Raji (cell line): ENCODE results near the gene CIB1.

Experiments used
- POLR2A ChIP-seq: IDR thresholded peaks from 2 replicates; pipeline ENCODE4 v1.6.1; 2011; ENCODE audit warnings: low read depth, low read length, control low read depth; ENCODE audit not compliant: insufficient read depth

The CIB1 gene

DNA sequence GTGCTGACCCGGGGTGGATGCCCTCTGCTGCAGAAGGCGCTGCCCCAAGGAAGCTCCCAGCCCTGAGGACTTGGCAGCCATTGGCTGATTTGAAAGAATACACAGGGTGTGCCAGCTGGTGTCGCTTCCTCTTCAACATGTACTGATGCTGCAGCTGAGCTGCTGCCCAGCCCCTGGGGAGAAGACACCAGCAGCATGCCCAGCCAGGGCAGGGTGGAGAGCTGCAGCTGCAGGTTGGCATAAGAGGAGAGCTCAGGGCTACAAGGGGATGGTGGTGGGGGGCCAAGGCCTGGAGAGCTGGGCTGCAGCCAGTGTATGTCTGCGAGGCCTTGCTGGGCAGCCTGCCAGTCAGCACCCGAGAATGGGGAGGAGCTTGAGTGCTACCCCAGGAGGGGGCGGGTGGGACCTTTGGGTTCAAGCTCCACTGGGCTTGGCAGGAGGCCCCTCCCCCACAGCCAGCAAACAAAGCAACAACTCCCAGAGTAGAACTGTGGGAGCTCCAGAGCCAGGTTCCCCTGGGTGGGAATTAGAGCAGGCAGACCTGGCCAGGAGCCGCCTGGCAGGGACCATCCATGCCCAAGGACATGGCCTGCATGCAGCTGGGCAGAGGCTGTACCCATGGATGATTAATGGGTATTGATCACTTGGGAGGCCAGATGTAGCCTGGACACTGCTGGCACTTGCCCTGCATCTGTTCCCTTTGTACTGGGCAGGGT, 41.8 kb downstream of the CIB1 start:
- peak; percentile 66 for TF ChIP-seq POLR2A

DNA sequence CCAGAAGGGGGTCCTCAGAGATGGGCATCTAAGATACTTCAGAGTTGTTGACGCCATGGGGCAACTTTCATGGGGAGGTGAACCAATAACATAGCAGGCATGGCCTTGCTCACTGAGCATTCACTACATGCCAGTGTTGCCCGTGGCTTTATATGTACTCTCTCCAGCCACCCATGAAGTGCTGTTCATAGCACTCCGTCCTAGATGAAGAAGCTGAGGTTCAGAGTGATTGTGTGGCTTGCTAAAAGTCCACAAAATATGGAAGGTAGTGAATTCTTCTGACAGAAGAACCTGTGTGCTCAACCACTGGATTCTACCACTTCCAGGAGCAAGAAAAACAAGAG, 42.4 kb downstream of the CIB1 start:
- no peak for TF ChIP-seq POLR2A

DNA sequence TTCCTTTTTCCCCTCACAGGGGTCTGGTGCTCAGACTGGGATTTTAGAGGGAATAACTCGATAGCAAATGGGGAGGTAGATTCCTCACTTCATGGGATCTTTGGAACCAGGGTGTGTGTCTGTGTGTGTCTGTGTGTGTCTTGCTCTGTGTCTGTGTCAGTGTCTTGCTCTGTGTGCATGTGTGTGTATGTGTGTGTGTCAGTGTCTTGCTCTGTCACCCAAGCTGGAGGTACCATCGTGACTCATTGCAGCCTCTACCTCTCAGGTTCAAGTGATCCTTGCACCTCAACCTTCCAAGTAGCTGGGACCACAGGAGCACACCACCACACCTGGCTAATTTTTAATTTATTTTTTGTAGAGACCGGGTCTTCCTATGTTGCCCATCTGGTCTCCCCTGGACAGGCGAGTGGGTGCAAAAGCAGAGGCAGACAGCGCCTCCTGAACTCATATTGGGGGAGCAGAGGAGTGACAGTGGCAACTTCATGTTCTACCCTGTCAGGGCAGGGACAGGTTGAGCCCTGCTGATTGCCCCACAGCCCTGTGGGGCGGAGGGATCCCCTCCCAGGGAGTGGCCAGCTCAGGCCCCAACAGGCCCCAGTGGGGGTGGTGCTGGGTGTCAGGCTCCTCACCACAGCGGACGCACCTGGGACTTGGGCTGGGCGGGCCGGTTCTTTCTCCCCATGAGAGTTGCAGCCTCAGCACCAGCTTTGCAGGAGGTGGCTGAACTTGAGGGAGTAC, 43.0 kb downstream of the CIB1 start:
- peak; percentile 61 for TF ChIP-seq POLR2A

DNA sequence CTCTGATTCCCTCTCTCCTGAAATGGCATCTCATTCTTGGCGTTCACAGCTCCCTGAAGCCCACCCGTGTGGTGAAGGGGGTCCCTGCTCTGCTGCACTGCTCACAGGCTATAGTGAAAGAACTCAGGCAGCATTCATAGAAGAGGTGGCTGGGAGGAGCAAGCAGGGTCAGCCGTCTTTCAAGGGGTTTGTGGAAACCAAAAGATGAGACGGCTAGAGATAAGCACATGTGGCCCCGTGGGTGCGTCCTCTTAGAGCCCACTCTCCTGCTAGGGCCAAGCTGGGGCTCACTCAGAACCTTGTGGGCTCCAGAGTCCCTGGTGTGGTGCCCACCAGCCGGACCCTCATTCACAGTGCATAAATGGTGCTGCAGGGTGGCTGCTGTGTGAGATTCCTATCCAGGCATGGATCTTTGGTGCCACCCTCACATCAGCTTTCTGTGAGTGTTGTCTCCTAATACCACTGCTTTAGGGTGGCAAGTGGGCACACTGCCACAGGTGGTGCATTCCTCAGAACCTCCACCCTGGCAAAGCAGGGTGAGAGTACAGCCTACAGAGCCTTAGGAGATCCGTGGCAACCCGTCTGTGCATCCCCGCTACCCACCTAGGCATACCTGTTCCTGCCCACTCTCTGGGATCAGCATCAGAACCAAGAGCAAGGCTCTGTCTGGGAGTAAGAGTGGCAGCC, 43.8 kb downstream of the CIB1 start:
- TF ChIP-seq POLR2A, result no peak

DNA sequence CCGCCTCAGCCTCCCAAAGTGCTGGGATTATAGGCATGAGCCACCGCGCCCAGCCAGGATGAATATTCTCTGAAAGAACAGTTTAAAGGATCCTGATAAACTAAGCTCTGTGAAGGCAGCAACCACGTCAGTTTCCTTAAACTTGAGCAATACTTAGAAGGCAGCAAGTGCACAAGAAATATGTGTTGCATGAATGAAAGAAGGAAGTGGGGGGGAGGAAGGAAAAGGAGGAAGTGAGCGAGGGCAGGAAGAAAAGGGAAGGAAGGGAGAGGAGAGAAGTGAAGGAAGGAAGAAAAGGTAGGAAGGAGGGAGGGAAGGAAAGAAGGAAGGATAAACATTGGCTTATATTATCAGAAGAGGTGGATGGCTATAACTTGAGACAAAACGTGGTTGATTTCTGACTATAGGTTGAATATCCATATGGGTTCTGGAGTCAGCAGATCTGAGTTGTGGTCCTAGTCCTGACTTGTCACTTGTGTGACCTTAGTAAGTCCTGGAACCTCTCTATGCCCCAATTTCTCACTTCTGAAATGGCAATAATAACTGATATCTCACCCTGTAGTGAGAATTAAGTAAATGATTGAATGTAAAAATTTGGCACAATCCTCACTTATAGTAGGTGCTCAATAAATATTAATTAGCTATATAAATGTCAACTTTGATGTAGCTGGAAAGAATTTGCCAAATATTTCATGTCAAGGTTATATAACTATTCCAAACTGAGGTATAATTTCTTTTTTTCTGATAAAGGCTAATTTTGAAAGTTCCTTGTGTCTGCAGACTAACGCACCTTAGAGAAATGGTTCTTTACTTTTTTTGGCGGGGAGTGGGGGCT, 44.6 kb downstream of the CIB1 start:
- no peak for TF ChIP-seq POLR2A

DNA sequence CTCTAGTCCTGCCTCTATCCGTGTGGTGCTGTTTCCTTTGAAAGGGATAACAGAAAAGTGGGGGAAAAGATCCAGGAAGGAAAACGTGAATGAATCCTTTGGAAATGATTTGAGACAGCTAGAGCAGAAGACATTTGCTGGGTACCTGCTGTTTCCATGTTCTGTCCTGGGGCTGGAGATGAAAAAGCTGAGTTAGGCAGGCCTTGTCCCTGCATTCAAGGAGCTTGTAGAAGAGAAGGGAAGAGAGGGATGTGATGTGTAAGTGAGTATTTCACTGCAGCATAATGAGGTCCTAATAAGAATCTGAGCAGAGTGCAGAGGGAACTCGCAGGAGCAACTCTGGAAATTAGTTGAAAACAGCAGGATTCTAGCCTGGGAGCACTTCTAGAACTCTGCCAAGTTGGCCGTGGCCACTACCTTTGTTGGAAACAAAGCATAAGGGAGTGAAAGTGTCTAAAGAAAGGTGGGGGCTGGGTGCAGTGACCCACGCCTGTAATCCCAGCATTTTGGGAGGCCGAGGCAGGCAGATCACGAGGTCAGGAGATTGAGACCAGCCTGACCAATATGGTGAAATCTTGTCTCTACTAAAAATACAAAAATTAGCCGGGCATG, 46.4 kb downstream of the CIB1 start:
- no peak for TF ChIP-seq POLR2A

DNA sequence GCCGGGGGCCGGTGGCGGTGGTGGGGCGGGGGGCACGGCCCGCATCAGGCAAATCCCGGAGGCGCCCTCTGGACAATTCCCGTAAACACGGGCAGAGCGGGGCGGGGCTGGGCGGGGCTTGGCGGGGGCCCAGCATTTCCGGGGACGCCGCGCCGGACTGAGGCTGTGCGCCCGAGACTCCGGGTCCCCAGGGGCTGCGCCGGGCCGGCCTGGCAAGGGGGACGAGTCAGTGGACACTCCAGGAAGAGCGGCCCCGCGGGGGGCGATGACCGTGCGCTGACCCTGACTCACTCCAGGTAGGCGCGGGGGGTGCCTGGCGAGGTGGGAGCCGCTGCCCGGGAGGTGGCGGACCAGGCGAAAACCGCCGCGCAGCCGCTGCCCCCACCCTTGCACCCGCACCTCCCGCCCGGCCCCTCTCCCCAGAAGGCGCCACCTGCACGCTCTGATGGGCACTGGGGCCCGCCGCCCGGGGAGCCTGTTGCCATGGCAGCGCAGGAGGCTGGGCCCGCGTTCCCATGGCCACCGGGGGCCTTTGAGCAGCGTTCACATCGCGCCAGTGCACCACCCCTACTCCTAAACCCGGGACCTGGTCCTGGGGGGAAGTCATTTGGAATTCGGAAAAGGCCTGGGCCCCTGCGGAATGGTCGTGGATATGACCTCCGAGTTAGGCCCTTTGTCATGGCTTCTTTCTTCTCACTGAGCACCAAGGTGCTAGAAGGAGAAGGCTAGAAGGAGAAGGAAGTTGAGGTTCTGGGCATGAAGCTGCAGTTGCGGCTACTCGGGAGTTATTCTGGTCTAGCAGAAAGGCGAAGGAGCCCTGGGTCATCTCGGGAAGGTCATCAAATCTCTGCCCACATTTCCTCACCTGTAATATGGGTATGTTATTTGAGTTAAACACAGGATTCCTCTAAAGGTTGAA, 48.7 kb downstream of the CIB1 start:
- peak; percentile 42 for TF ChIP-seq POLR2A

DNA sequence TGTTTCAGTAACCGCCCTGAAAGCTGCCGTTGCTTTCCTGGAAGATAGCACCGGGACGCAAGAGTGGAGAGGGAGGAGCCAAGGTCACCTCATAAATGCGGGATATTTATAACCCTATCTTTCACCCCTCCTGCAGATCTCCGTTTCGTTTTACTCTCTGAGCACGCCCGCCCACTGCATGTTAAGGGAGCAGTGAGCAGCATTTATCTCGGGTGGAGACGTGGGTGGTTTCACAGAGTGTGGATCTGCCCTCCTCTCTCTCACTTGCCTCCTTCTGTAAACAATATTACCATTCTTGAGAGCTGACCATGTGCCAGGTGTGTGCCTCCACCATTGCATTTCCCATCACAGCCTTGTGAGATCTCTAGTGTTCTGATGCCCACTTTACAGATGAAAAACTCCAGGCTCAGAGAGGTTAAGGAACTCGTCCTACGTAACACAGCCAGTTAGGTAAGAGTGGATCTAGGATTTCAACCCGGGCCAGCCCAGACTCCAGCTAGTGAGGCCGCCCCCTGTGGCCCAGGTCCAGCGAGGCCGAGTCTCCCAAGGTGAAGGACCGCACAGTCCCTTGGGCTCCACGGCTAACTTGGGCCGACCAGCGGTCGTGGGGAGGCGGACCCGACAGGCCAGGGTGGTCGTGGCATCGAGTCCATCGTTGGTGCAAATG, 49.5 kb downstream of the CIB1 start:
- TF ChIP-seq POLR2A, result peak; percentile 44; the same call in 1 of the 2 replicates

DNA sequence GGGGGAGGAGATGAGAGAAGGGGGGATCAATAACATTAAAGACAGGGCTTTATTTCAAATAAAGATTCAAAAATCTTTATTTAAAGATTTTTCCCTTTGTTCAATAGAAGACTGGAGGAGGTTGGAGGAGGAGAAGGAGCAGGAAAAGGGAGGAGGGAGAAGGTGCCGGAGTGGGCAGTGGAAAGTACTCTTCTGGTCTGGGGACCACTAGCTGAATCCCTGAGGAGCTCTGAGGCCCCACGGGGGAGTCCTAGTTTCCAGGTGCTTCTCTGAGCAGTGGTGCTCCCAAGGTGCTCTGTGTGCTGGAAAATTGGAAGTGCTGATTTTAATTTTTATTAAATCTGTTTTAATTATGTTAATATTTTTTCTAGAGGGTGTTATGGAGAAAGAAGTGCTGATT, 52.0 kb downstream of the CIB1 start:
- TF ChIP-seq POLR2A, result no peak
